Cardiac fibroblast (primary cell): ENCODE measurements around the gene ATP1A3.

Experiments used
- DNase-seq, 2 donors: peaks; one replicate each; pipeline versions ENCODE4 v3.0.0 to v3.0.0-alpha.2; 2010; ENCODE audit warnings: low read depth in 2 of 2
- H3K4me3 ChIP-seq, 2 donors: replicated peaks in 1 of 2; 1 replicate in 1 of 2; 2 replicates in 1 of 2; pipeline ENCODE4 v1.5.1; 2011; ENCODE audit warnings: low read depth in 2 of 2, low read length in 2 of 2, mild to moderate bottlenecking in 2 of 2, moderate library complexity in 1 of 2
- TF ChIP-seq, protein P1 (sequence below): IDR thresholded peaks from one replicate; pipeline ENCODE4 v1.5.1; 2011; ENCODE audit warnings: low read depth, mild to moderate bottlenecking, low read length, inconsistent platforms

The ATP1A3 gene

GRCh38 chr19:42033413-42033812, 39.4 kb upstream of the ATP1A3 start:
- TF ChIP-seq, protein P1, sequence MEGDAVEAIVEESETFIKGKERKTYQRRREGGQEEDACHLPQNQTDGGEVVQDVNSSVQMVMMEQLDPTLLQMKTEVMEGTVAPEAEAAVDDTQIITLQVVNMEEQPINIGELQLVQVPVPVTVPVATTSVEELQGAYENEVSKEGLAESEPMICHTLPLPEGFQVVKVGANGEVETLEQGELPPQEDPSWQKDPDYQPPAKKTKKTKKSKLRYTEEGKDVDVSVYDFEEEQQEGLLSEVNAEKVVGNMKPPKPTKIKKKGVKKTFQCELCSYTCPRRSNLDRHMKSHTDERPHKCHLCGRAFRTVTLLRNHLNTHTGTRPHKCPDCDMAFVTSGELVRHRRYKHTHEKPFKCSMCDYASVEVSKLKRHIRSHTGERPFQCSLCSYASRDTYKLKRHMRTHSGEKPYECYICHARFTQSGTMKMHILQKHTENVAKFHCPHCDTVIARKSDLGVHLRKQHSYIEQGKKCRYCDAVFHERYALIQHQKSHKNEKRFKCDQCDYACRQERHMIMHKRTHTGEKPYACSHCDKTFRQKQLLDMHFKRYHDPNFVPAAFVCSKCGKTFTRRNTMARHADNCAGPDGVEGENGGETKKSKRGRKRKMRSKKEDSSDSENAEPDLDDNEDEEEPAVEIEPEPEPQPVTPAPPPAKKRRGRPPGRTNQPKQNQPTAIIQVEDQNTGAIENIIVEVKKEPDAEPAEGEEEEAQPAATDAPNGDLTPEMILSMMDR: no peak
- no peak for DNase-seq
- H3K4me3 ChIP-seq: no peak overlapping the region

- peak in 1 of 2 donors; percentile 20 for DNase-seq
- TF ChIP-seq, protein P1: no peak
- no peak overlapping the region for H3K4me3 ChIP-seq
Measured at GRCh38 chr19:42032431-42032830, 38.4 kb upstream of the ATP1A3 start.

- no peak overlapping the region for H3K4me3 ChIP-seq
- no peak for DNase-seq
- TF ChIP-seq, protein P1: no peak
Measured at GRCh38 chr19:42030645-42031440, 36.8 kb upstream of the ATP1A3 start.

GRCh38 chr19:42028304-42029216, 34.5 kb upstream of the ATP1A3 start:
- no peak overlapping the region for H3K4me3 ChIP-seq
- TF ChIP-seq, protein P1: peak; percentile 65
- no peak for DNase-seq

- H3K4me3 ChIP-seq: no peak overlapping the region
- DNase-seq: peak; percentile 8 to 66
- TF ChIP-seq, protein P1: no peak
Measured at GRCh38 chr19:42024622-42025111, 30.6 kb upstream of the ATP1A3 start.

GRCh38 chr19:42023943-42024260, 29.9 kb upstream of the ATP1A3 start:
- no peak overlapping the region for H3K4me3 ChIP-seq
- DNase-seq: no peak
- TF ChIP-seq, protein P1: no peak
